HepG2 (cell line): ENCODE data around the gene CASTOR1.

Source experiments
- CBFB ChIP-seq: sonication (generic); formaldehyde crosslinking; IDR thresholded peaks from 2 replicates; pipeline ENCODE4 v1.4.0; 2020; ENCODE audit warnings: missing genetic modification reagents
- EHMT2 ChIP-seq: fragments of 200-600 bp; sonication (generic); IDR thresholded peaks from 2 replicates; pipeline ENCODE4 v1.7.0; 2017; ENCODE audit warnings: antibody characterized with exemption, low read depth, low read length, borderline replicate concordance
- MAZ ChIP-seq, 2 experiments: sonication (generic) in 1 of 2; formaldehyde crosslinking in 1 of 2; IDR thresholded peaks; 2 replicates each; pipeline versions ENCODE4 v1.5.0 to v1.6.1; 2012 to 2020; ENCODE audit warnings: low read depth in 2 of 2, mild to moderate bottlenecking in 2 of 2, borderline replicate concordance in 1 of 2, improper control_type of control experiment in 1 of 2, low read length in 1 of 2, missing genetic modification reagents in 1 of 2, moderate library complexity in 1 of 2
- PHF20 ChIP-seq: sonication (generic); formaldehyde crosslinking; IDR thresholded peaks from 2 replicates; pipeline ENCODE4 v1.5.0; 2020; ENCODE audit warnings: mild to moderate bottlenecking, missing genetic modification reagents
- ZNF510 ChIP-seq: sonication (generic); formaldehyde crosslinking; IDR thresholded peaks from 2 replicates; pipeline ENCODE4 v1.4.0; 2020; ENCODE audit warnings: low read depth, mild to moderate bottlenecking, missing genetic modification reagents
- TF ChIP-seq, protein P1 (sequence below): sonication (generic); formaldehyde crosslinking; IDR thresholded peaks from 2 replicates; pipeline ENCODE4 v1.5.0; 2020; ENCODE audit warnings: mild to moderate bottlenecking, missing genetic modification reagents, moderate library complexity
- TF ChIP-seq, protein P2 (sequence below): sonication (generic); formaldehyde crosslinking; IDR thresholded peaks from 2 replicates; pipeline ENCODE4 v1.4.0; 2020; ENCODE audit warnings: missing genetic modification reagents, borderline replicate concordance

DNA sequence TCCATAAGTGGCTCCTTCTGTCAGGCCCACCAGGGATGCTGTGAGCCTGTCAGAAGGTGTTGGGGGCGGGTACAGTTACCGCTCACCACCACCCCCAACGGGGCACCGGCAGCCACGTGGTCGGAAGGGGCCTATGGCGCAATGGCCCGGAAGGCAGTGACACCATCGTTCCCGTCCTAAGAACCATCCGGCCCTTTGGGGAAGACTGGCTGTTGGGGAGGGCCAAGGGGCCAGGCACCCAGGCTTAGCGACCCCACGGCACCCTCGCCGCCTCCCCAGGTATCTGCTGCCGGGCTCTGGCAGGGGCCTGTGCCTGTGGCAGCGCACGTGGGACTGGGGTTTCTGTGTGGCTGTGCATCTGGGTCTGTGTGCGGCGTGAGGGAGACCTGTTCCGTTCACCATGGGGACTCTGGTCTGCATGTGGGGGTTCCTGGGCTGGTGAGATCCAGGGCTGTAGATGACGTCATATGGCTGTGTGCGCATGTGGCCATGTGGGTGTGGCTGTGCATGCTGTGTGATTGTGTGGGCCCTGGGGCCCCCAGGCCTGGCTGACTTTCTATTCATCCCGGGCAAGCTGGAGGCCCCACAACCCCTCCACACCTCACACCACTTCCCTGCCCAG is 23.4 kb downstream of the CASTOR1 start:
- no peak for TF ChIP-seq CBFB (CRISPR knock-in tag)
- no peak for TF ChIP-seq PHF20 (CRISPR knock-in tag)
- TF ChIP-seq EHMT2 = no peak
- no peak for TF ChIP-seq ZNF510 (CRISPR knock-in tag)
- TF ChIP-seq, protein P1, sequence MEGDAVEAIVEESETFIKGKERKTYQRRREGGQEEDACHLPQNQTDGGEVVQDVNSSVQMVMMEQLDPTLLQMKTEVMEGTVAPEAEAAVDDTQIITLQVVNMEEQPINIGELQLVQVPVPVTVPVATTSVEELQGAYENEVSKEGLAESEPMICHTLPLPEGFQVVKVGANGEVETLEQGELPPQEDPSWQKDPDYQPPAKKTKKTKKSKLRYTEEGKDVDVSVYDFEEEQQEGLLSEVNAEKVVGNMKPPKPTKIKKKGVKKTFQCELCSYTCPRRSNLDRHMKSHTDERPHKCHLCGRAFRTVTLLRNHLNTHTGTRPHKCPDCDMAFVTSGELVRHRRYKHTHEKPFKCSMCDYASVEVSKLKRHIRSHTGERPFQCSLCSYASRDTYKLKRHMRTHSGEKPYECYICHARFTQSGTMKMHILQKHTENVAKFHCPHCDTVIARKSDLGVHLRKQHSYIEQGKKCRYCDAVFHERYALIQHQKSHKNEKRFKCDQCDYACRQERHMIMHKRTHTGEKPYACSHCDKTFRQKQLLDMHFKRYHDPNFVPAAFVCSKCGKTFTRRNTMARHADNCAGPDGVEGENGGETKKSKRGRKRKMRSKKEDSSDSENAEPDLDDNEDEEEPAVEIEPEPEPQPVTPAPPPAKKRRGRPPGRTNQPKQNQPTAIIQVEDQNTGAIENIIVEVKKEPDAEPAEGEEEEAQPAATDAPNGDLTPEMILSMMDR = no peak
- no peak for TF ChIP-seq MAZ (IDR thresholded peaks at IDR 0.05; ENCODE audit: borderline replicate concordance, low read depth, low read length)
- TF ChIP-seq MAZ (CRISPR knock-in tag; IDR thresholded peaks at IDR 0.05; ENCODE audit: low read depth) = no peak
- TF ChIP-seq, protein P2, sequence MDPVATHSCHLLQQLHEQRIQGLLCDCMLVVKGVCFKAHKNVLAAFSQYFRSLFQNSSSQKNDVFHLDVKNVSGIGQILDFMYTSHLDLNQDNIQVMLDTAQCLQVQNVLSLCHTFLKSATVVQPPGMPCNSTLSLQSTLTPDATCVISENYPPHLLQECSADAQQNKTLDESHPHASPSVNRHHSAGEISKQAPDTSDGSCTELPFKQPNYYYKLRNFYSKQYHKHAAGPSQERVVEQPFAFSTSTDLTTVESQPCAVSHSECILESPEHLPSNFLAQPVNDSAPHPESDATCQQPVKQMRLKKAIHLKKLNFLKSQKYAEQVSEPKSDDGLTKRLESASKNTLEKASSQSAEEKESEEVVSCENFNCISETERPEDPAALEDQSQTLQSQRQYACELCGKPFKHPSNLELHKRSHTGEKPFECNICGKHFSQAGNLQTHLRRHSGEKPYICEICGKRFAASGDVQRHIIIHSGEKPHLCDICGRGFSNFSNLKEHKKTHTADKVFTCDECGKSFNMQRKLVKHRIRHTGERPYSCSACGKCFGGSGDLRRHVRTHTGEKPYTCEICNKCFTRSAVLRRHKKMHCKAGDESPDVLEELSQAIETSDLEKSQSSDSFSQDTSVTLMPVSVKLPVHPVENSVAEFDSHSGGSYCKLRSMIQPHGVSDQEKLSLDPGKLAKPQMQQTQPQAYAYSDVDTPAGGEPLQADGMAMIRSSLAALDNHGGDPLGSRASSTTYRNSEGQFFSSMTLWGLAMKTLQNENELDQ (CRISPR knock-in tag) = no peak
